ENCODE results near the gene EPS8L2. TPM values are rescaled to one million over a fixed set of nuclear protein-coding genes. Genes with fewer than 3 reads are reported as not detected.

EPS8L2 gene
- total and polyA plus RNA-seq, 2 of the 8 experiments (the other 6 are each of a cell fraction or from before 2014, with no cell fraction given) = 38.5 to 57.0 TPM

- Histone ChIP-seq H2BK120ac (replicated peaks; ENCODE audit: low read depth, low read length) (no peak overlapping the region), H2BK15ac (ENCODE audit: low read length) (no peak overlapping the region), H2BK12ac (ENCODE audit: low read depth, low read length) (no peak overlapping the region), H3K23me2 (ENCODE audit: low read depth, low read length) (no peaks in the 10 kb centered on the region), H3K9me3 (ENCODE audit: insufficient read depth in 2 of 2, low read depth in 1 of 2, low read length in 1 of 2) (no peaks in the 10 kb centered on the region), H3K27ac (ENCODE audit: low read depth, low read length) (peak overlapping the region; percentile 55; the same call in 1 of the 2 replicates), H3K27me3 (replicated peaks in 1 of 4; ENCODE audit: control insufficient read depth in 3 of 4, extremely low read depth in 1 of 4, insufficient read depth in 3 of 4, low read length in 3 of 4) (no peaks in the 10 kb centered on the region), H4K5ac (ENCODE audit: insufficient read length, low read depth, low read length) (no peak overlapping the region), H4K91ac (replicated peaks; ENCODE audit: insufficient read length, low read length) (no peak overlapping the region), H3K9ac (replicated peaks in 1 of 4; ENCODE audit: extremely low read depth in 1 of 4, low read depth in 3 of 4, low read length in 3 of 4) (no peak overlapping the region), H3K23ac (ENCODE audit: insufficient read length) (no peak overlapping the region), H3K36me3 (ENCODE audit: control insufficient read depth in 2 of 4, insufficient read depth in 4 of 4, low read length in 3 of 4) (peaks cover 32 to 65% (median 38%) of the 10 kb centered on the region in 4 experiments), H2AK5ac (ENCODE audit: low read depth, low read length) (no peak overlapping the region), H2BK5ac (ENCODE audit: low read depth, low read length) (peak overlapping the region; percentile 77; the same call in 1 of the 2 replicates), H3K4me1 (replicated peaks in 1 of 4; ENCODE audit: control insufficient read depth in 3 of 4, insufficient read depth in 4 of 4, low read length in 3 of 4) (peaks cover 0 to 12% (median 7%) of the 10 kb centered on the region in 4 experiments; a peak in 6 of 7 replicates), H3K4me2 (ENCODE audit: insufficient read depth in 1 of 2, low read depth in 2 of 2, low read length in 2 of 2) (no peak overlapping the region), H3K4me3 (ENCODE audit: extremely low read depth in 1 of 4, insufficient read depth in 2 of 4, low read depth in 3 of 4, low read length in 4 of 4) (no peak overlapping the region), H3K56ac (replicated peaks; ENCODE audit: insufficient read length, low read depth, low read length) (no peak overlapping the region), H3K18ac (ENCODE audit: extremely low read depth, low read length) (no peak overlapping the region; the same call in 1 of the 2 replicates), H3K4ac (replicated peaks; ENCODE audit: insufficient read length, low read depth, low read length) (no peak overlapping the region), H3K79me1 (ENCODE audit: low read depth, low read length) (peaks cover 7% of the 10 kb centered on the region; the same call in 1 of the 2 replicates), H3K14ac (ENCODE audit: insufficient read length) (no peak overlapping the region), H2AFZ (ENCODE audit: low read length) (no peak overlapping the region), H4K8ac (ENCODE audit: extremely low read depth, insufficient read depth, low read length) (peak overlapping the region; percentile 69), H3K79me2 (ENCODE audit: control insufficient read depth in 1 of 2, insufficient read depth in 2 of 2, low read length in 2 of 2) (no peaks in the 10 kb centered on the region), H4K20me1 (replicated peaks in 1 of 2; ENCODE audit: control insufficient read depth in 1 of 2, insufficient read depth in 2 of 2, low read length in 2 of 2) (peaks cover 13 to 34% of the 10 kb centered on the region in 2 experiments), H2BK20ac (ENCODE audit: low read length) (no peak overlapping the region; the same call in 1 of the 2 replicates)
- DNase-seq (ENCODE audit: low read depth in 1 of 2, low spot score in 2 of 2) (no peak), FAIRE-seq (no peak)
- POLR2A ChIA-PET (ENCODE audit: partially characterized antibody) = interaction anchor here (0.7 to 35.3 kb wide), 20 partner anchors 3 to 314 kb away, joined by 3 to 636 read pairs (median 4); partner anchors contain the start of genes CDHR5, CEND1, DEAF1 and GATD1
- TF ChIP-seq POLR2AphosphoS5 (IDR thresholded peaks at IDR 0.05; ENCODE audit: low read depth, low read length) = 0 out of 2 replicates have a peak, but pooled peaks have one; percentile 54
- TF ChIP-seq SRF (IDR thresholded peaks at IDR 0.05; ENCODE audit: low read depth, low read length) = no peak
- TF ChIP-seq SUZ12 (IDR thresholded peaks at IDR 0.05; ENCODE audit: low read length) = no peak
- peak in 1 of 2 experiments; percentile 46; a peak in 1 of 3 replicates for TF ChIP-seq POLR2A (IDR thresholded peaks at IDR 0.05; ENCODE audit: control extremely low read depth in 1 of 2, low read depth in 2 of 2, low read length in 2 of 2)
- TF ChIP-seq GABPA (IDR thresholded peaks at IDR 0.05; ENCODE audit: borderline replicate concordance, insufficient read depth, low read length) = no peak
- 94% methylated on average over 22 of the region's 22 CpGs; no CpG with 5 or more reads in 1 of the 2 experiments for WGBS, 2 experiments (ENCODE audit: extremely low coverage in 1 of 2, insufficient coverage in 1 of 2, insufficient read length in 1 of 2, insufficient replicate concordance in 2 of 2, low coverage in 1 of 2, low lambda C conversion rate in 2 of 2, missing lambda C conversion rate in 1 of 2)
- CTCF ChIA-PET (ENCODE audit: partially characterized antibody) = interaction anchor here (0.8 to 26.9 kb wide), 19 partner anchors 8 to 219 kb away, joined by 3 to 395 read pairs (median 4); partner anchors contain the start of gene TALDO1
Observed at GRCh38 chr11:763549-764321, 57.7 kb downstream of the EPS8L2 start.

Data from H1 (cell line).